Activated CD4-positive, alpha-beta memory T cell treated with anti-CD3 and anti-CD28 coated beads for 36 hours (primary cell): Measurements from ENCODE around the gene MPP3. TPM values are rescaled to one million over a fixed set of nuclear protein-coding genes. Genes with fewer than 3 reads are reported as not detected.
"Not testable (repeated sequence)": the region's sequence is repeated elsewhere in the genome, so short reads cannot be mapped to it uniquely, and the experiment has no call there.

Source experiments
- CTCF ChIA-PET: fragments of 350-600 bp; sonication (Branson Sonifier 250); formaldehyde crosslinking; loops from one replicate; lab custom pipeline; 2021; ENCODE audit warnings: antibody characterized with exemption, inconsistent platforms; lab: Charles Lee
- POLR2A ChIA-PET: fragments of 350-600 bp; sonication (Branson Sonifier 250); formaldehyde crosslinking; loops from one replicate; lab custom pipeline; 2021; ENCODE audit warnings: antibody characterized with exemption; lab: Charles Lee
- DNase-seq: peaks from one replicate; pipeline ENCODE4 v3.0.0-alpha.2; 2020
- H3K27ac Mint-ChIP-seq: one replicate; pipeline ENCODE4 v1.8.0; 2021; ENCODE audit warnings: mixed read lengths
- H3K27me3 Mint-ChIP-seq: one replicate; pipeline ENCODE4 v1.8.0; 2021; ENCODE audit warnings: mixed read lengths
- H3K36me3 Mint-ChIP-seq: one replicate; pipeline ENCODE4 v1.8.0; 2021; ENCODE audit warnings: mixed read lengths
- H3K4me1 Mint-ChIP-seq: one replicate; pipeline ENCODE4 v1.8.0; 2021; ENCODE audit warnings: low read depth, mixed read lengths
- H3K4me3 Mint-ChIP-seq: one replicate; pipeline ENCODE4 v1.8.0; 2021; ENCODE audit warnings: mild to moderate bottlenecking, mixed read lengths
- H3K9me3 Mint-ChIP-seq: one replicate; pipeline ENCODE4 v1.8.0; 2021; ENCODE audit warnings: mixed read lengths
- intact Hi-C: fragments of 100-400 bp; cut with micrococcal nuclease; formaldehyde crosslinking; loops from one replicate; pipeline ENCODE4 v1.15.1; 2023
- total RNA-seq, 2 experiments: library from RNA; stranded (reverse); gene quantifications; one replicate each; pipeline ENCODE4 v1.2.3, GENCODE V29; 2021

Gene MPP3
- total RNA-seq, 2 experiments from 2014 or later = 0.41 to 0.62 TPM

DNA sequence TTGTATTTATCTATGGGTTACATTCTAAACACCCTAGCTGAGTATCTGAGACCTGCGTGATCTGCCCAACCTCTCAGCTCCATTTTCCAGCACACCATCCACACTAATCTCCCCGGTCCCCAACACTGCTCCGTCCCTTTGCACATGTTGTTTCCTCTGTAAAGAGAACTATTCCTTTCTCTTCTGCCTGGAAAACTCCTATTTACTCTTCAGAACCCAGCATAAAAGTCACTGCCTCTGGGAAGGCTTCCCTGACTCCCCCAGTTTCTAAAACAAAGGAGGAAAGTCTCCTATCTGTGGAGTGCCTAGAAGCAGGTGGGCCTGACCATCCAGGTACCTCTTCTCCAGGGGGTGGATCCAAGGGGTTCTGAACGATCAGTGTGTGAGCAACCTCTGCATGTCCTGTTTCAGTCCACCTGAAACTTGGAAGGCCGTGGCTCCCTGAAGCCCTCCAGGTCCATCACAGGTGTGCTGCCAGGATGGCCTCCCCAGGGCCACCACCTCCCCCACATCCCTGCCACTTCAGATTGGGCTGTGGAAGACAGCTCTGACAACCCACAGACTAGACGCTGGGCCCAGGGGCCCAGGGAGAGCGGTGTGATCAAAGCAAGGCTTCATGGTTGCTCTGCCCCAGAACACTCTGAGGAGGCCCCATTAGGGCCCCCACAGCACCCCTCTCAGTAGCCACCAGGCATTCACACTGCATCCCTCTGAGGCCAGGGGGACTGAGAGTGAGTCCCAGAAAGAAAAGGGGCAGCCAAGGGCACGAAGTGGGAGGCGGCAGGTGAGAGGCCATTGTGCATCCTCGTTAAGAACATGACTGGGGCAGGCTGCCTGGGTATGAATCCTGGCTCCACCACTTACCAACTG, 20.3 kb downstream of the MPP3 start:
- H3K9me3 Mint-ChIP-seq = no peaks in the 10 kb centered on the region
- H3K27ac Mint-ChIP-seq = no peak overlapping the region
- intact Hi-C loops = no loop called here
- ChIA-PET CTCF (interaction anchor here (1.3 kb wide), 1 partner anchor 33 kb away, joined by 3 read pairs; no protein-coding TSS in a partner anchor), POLR2A (no interaction called here)
- no peak for DNase-seq
- H3K4me1 Mint-ChIP-seq = no peaks in the 10 kb centered on the region
- no peaks in the 10 kb centered on the region for H3K27me3 Mint-ChIP-seq
- no peak overlapping the region for H3K4me3 Mint-ChIP-seq
- H3K36me3 Mint-ChIP-seq = no peaks in the 10 kb centered on the region

DNA sequence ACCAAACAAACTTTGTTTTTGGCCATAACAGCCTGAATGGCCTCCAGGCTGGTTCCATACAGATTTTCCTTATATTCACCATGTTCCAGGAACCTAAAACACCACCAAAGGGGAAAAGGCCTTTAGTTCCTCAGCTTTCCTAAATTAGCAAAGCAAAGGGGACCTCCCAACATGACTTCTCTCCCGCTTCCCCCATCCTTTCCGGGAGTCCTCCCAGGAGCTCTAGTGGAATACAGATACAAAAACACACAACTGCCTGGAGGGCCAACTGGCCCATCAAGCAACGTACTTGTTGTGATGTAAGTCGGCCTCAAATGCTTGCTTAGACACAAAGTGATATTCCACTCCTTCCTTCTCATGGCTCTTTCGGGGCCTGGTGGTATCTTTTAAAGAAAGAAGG, 22.1 kb downstream of the MPP3 start:
- ChIA-PET CTCF (interaction anchor here (1.3 kb wide), 1 partner anchor 35 kb away, joined by 3 read pairs; no protein-coding TSS in a partner anchor), POLR2A (no interaction called here)
- no peak overlapping the region for H3K4me3 Mint-ChIP-seq
- no peak overlapping the region for H3K27ac Mint-ChIP-seq
- peaks cover 2% of the 10 kb centered on the region for H3K27me3 Mint-ChIP-seq
- intact Hi-C loops = no loop called here
- no peaks in the 10 kb centered on the region for H3K9me3 Mint-ChIP-seq
- no peaks in the 10 kb centered on the region for H3K36me3 Mint-ChIP-seq
- DNase-seq = no peak
- no peaks in the 10 kb centered on the region for H3K4me1 Mint-ChIP-seq

DNA sequence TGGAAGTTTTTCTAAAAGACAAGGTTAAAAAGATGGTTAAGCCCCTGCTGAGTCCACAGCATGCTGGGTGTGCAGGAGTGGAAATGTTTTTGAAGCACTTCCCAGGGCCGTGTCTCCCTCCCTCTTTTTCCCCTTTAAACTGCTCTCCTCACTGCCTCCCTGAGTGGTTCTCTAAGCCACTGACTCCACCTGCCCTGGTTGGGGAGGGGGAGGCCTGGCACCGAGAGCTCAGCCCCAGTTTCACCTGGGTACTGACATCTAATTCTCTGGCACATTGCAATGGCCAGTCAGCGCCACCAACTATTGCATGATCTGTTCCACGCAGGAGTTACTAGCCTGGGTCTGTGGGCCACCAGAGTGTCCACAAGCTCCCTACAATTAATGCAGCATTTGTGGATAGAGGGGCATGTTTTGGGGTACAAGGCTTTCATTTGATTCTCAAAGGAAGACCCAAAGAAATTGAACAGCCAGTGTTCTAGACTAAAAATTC, 22.7 kb downstream of the MPP3 start:
- DNase-seq = no peak
- Mint-ChIP-seq H3K4me3 (no peak overlapping the region), H3K27me3 (peaks cover 6% of the 10 kb centered on the region), H3K4me1 (no peaks in the 10 kb centered on the region), H3K9me3 (no peaks in the 10 kb centered on the region), H3K36me3 (no peaks in the 10 kb centered on the region), H3K27ac (no peak overlapping the region)
- POLR2A ChIA-PET = no interaction called here
- CTCF ChIA-PET = interaction anchor here (1.3 kb wide), 1 partner anchor 36 kb away, joined by 3 read pairs; no protein-coding TSS in a partner anchor
- intact Hi-C loops = no loop called here

DNA sequence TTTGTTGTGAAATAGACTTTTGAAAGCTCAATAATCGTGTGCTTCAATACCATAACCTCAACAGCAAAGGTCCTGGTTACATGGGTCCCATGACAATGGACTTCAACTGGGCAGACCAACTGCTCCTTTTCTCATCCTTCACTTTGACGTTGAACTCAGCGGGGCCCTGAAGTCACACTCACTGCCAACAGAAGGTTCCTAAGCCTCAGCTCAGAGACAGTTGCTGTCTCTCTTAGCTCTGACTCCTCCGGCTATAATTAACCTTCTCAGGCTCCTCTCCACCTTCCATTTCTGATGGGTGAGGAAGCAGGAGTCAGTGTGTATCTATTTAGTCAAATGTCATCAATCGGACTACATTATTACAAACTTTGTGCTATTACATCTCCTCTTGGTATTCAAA, 23.8 kb downstream of the MPP3 start:
- Mint-ChIP-seq H3K36me3 (no peaks in the 10 kb centered on the region), H3K4me1 (no peaks in the 10 kb centered on the region), H3K27ac (no peak overlapping the region), H3K4me3 (no peak overlapping the region), H3K9me3 (no peaks in the 10 kb centered on the region), H3K27me3 (peaks cover 12% of the 10 kb centered on the region)
- intact Hi-C loops = no loop called here
- DNase-seq = no peak
- CTCF ChIA-PET = no interaction called here
- POLR2A ChIA-PET = no interaction called here

DNA sequence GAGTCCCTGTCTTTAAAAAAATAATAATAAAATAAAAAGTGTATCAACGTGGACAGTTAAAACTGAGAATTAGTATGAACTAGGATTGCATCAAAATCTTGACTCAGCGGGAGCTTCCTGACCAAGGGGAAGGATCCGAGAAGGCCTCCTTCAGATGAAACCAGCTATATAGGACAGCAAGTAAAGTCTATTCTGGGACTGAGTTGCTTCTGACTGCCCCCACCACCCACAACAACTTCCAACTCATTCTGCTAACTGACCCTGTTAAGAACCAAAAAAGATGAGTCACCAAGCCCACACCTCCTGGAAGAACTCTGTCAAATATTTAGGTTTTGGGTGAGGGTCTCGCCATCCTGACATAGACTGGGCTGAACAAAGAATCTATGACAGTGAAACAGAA, 24.9 kb downstream of the MPP3 start:
- Mint-ChIP-seq H3K27ac (no peak overlapping the region), H3K4me1 (no peaks in the 10 kb centered on the region), H3K27me3 (peaks cover 16% of the 10 kb centered on the region), H3K4me3 (no peak overlapping the region), H3K9me3 (no peaks in the 10 kb centered on the region), H3K36me3 (no peaks in the 10 kb centered on the region)
- intact Hi-C loops = no loop called here
- DNase-seq = no peak
- POLR2A ChIA-PET = no interaction called here
- CTCF ChIA-PET = interaction anchor here (1.0 kb wide), 1 partner anchor 38 kb away, joined by 3 read pairs; no protein-coding TSS in a partner anchor

DNA sequence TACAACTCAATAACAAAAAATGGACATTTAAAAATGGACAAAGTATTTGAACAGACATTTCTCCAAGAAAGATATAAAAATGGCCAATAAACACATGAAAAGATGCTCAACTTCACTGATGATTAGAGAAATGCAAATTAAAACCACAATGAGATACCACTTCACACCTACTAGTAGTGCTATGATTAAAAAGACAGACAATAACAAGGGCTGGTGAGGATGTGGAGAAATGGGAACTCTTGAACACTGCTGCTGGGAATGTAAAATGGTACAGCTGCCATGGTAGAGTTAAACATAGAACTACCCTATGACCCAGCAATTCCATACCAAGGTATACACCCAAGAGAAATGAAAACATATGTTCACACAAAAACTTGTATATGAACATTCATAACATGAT, 27.8 kb downstream of the MPP3 start:
- CTCF ChIA-PET = no interaction called here
- Mint-ChIP-seq H3K27me3 (peaks cover 23% of the 10 kb centered on the region), H3K4me3 (no peak overlapping the region), H3K27ac (no peak overlapping the region), H3K36me3 (no peaks in the 10 kb centered on the region), H3K9me3 (no peaks in the 10 kb centered on the region), H3K4me1 (no peaks in the 10 kb centered on the region)
- intact Hi-C loops = no loop called here
- POLR2A ChIA-PET = no interaction called here
- no peak for DNase-seq

DNA sequence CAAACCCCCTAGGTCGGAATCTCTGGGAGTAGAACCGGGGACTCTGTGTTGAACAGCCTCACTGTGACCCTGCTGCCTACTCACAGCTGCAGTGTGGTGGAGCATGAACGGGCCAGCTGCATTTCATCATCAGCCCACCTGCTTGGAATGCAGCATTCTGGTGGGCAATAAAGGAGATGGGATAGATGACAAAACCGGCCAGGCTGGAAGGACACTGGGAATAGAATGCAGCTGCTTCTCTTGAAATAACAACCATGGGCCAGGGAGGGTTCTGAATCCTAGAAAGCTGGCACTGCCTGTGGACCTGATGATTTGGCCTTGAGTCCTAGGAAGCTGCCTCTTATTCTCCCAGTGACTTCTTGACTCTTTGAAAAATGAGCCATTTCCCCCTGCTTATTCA, 29.2 kb downstream of the MPP3 start:
- no peak overlapping the region for H3K27ac Mint-ChIP-seq
- POLR2A ChIA-PET = no interaction called here
- peaks cover 23% of the 10 kb centered on the region for H3K27me3 Mint-ChIP-seq
- no peak for DNase-seq
- H3K9me3 Mint-ChIP-seq = no peaks in the 10 kb centered on the region
- no peaks in the 10 kb centered on the region for H3K4me1 Mint-ChIP-seq
- no peaks in the 10 kb centered on the region for H3K36me3 Mint-ChIP-seq
- intact Hi-C loops = no loop called here
- H3K4me3 Mint-ChIP-seq = no peak overlapping the region
- CTCF ChIA-PET = no interaction called here

DNA sequence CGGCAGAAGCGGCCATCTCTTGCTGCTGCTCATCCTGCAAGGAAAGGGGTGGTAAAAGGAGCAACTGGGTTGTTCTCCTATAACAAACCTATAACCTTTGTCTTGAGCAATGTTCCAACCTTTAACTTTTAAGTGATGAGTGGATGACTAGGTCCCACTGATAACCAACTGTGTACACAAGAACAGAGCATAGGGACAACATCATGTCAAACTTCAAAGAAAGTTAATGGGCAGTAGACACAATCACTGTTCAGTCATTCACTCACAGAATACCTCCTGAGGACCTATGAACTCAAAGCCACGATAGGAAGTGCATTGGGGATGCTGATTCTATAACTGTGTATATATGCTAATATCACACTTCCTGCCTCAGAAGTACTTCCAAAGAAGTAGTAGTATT, 31.1 kb downstream of the MPP3 start:
- peaks cover 27% of the 10 kb centered on the region for H3K27me3 Mint-ChIP-seq
- no peak for DNase-seq

DNA sequence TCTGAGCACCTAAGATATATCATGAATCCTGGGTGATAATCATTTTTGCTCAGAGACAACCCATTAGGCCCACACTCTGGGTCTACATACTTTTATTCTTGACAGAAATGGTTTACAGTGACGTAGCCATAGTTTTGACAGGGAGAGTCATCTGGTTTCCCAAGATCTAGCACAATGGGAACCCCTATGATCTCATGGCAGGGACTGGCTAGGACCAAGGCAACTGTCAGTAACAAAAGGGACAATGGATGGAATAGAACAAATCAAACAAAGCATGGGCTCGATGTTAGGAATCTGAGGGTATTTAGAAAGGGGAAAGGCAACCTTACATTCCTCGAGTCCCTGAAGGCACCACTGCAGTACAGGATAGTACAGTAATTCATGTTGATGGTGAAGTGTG, 32.2 kb downstream of the MPP3 start:
- Mint-ChIP-seq H3K36me3 (no peaks in the 10 kb centered on the region), H3K9me3 (no peaks in the 10 kb centered on the region), H3K27ac (no peak overlapping the region), H3K4me1 (no peaks in the 10 kb centered on the region), H3K4me3 (no peak overlapping the region), H3K27me3 (peaks cover 28% of the 10 kb centered on the region)
- DNase-seq = no peak
- ChIA-PET CTCF (interaction anchor here (1.1 to 1.4 kb wide), 3 partner anchors 34 to 106 kb away, joined by 3 to 5 read pairs (median 3); partner anchors contain the start of gene SOST), POLR2A (no interaction called here)
- intact Hi-C loops = no loop called here

More for the DNA sequence above, 31.1 kb downstream of the MPP3 start:
- ChIA-PET POLR2A (no interaction called here), CTCF (interaction anchor here (1.1 to 1.4 kb wide), 2 partner anchors 36 to 43 kb away, joined by 3 to 5 read pairs; partner anchors contain the start of gene SOST)
- intact Hi-C loops = no loop called here
- no peaks in the 10 kb centered on the region for H3K36me3 Mint-ChIP-seq
- H3K27ac Mint-ChIP-seq = no peak overlapping the region
- no peaks in the 10 kb centered on the region for H3K4me1 Mint-ChIP-seq
- no peak overlapping the region for H3K4me3 Mint-ChIP-seq
- H3K9me3 Mint-ChIP-seq = no peaks in the 10 kb centered on the region

DNA sequence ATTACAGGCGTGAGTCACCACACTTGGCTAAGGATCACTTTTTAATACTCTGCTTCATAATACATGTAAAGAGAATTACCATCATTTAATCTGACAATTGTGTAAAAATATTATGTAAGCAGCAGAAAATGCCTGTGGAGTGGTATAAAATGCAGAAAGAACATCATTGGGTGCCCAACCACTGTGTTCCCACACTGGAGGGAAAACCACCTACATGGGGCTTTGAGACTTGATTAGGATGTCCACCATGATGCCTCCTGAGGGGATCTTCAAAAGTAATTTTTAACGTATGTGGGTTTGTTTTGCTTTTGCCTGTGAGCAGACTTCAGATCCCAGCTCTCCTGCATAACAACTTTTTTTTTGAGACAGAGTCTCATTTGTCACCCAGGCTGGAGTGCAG, 33.9 kb downstream of the MPP3 start:
- Mint-ChIP-seq H3K27me3 (peaks cover 22% of the 10 kb centered on the region), H3K9me3 (no peaks in the 10 kb centered on the region), H3K4me3 (no peak overlapping the region), H3K36me3 (no peaks in the 10 kb centered on the region), H3K27ac (no peak overlapping the region), H3K4me1 (no peaks in the 10 kb centered on the region)
- no peak for DNase-seq
- intact Hi-C loops = no loop called here
- ChIA-PET POLR2A (no interaction called here), CTCF (no interaction called here)

DNA sequence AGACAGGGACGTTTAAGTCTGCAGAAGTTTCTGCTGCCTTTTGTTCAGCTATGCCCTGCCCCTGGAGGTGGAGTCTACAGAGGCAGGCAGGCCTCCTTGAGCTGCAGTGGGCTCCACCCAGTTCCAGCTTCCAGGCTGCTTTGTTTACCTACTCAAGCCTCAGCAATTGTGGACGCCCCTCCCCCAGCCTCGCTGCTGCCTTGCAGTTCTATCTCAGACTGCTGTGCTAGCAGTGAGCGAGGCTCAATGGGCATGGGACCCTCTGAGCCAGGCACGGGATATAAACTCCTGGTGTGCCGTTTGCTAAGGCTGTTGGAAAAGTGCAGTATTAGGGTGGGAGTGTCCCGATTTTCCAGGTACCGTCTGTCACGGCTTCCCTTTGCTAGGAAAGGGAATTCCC, 34.9 kb downstream of the MPP3 start:
- CTCF ChIA-PET = interaction anchor here (0.9 kb wide), 1 partner anchor 103 kb away, joined by 3 read pairs; no protein-coding TSS in a partner anchor
- DNase-seq, H3K36me3 Mint-ChIP-seq, H3K4me3 Mint-ChIP-seq, H3K4me1 Mint-ChIP-seq, H3K9me3 Mint-ChIP-seq, POLR2A ChIA-PET, intact Hi-C loops, H3K27ac Mint-ChIP-seq: not testable (repeated sequence)
- H3K27me3 Mint-ChIP-seq = peaks cover 18% of the 10 kb centered on the region

DNA sequence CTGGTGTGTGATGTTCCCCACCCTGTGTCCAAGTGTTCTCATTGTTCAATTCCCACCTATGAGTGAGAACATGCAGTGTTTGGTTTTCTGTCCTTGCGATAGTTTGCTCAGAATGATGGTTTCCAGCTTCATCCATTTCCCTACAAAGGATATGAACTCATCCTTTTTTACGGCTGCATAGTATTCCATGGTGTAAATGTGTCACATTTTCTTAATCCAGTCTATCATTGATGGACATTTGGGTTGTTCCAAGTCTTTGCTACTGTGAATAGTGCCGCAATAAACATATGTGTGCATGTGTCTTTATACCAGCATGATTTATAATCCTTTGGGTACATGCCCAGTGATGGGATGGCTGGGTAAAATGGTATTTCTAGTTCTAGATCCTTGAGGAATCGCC, 40.3 kb downstream of the MPP3 start:
- H3K4me1 Mint-ChIP-seq, POLR2A ChIA-PET, DNase-seq, H3K9me3 Mint-ChIP-seq, H3K27ac Mint-ChIP-seq, H3K4me3 Mint-ChIP-seq, CTCF ChIA-PET, H3K36me3 Mint-ChIP-seq, intact Hi-C loops: not testable (repeated sequence)
- peaks cover 12% of the 10 kb centered on the region for H3K27me3 Mint-ChIP-seq
